Measurements from ENCODE around the gene CSNK1D. TPM values are rescaled to one million over a fixed set of nuclear protein-coding genes. Genes with fewer than 3 reads are reported as not detected.

Gene CSNK1D
- total and polyA plus RNA-seq, 2 experiments from 2014 or later: 55.3 to 66.4 TPM

DNA sequence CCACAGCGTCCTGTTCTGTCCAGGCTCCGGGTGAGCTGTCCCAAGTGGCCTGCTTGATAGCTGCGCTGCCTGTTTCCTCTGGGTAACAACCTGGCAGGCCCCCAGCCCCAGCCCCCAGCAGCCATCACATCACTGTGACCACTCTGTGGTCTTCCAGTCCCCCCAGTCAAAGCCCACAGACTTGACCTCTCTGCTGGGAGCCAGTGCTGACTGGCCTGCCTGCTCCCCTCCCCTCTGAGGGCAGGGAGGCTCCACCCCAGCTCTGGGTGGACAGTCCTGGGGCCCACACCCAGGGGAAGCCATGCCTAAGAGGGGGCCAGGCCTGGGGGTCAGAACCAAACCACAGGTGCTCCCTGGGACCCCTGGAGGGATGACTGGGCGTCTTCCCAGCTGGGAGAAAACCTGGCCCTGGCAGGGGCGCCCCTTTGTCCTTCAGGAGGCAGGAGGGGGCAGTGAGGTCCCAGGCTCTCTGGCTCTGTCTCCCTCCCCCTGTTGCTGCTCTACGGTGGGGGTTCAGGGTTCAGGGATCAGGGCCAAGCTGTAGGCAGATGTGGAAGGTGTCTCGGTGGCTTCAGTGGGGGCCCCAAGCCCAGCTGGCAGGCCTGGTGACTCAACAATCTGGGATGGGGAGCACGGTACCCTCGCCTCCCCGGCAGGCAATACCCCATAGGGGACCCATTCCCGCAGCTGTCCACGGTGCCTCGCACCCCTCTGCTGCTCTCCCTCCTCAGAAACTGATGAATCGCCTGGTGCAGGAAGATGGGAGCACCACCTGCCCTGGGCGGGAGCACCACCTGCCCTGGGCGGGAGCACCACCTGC, 46.5 kb downstream of the CSNK1D start:
- no peaks in the 10 kb centered on the region for H3K9me2 ChIP-seq (ENCODE audit: insufficient read depth)
- TF ChIP-seq, protein P1, sequence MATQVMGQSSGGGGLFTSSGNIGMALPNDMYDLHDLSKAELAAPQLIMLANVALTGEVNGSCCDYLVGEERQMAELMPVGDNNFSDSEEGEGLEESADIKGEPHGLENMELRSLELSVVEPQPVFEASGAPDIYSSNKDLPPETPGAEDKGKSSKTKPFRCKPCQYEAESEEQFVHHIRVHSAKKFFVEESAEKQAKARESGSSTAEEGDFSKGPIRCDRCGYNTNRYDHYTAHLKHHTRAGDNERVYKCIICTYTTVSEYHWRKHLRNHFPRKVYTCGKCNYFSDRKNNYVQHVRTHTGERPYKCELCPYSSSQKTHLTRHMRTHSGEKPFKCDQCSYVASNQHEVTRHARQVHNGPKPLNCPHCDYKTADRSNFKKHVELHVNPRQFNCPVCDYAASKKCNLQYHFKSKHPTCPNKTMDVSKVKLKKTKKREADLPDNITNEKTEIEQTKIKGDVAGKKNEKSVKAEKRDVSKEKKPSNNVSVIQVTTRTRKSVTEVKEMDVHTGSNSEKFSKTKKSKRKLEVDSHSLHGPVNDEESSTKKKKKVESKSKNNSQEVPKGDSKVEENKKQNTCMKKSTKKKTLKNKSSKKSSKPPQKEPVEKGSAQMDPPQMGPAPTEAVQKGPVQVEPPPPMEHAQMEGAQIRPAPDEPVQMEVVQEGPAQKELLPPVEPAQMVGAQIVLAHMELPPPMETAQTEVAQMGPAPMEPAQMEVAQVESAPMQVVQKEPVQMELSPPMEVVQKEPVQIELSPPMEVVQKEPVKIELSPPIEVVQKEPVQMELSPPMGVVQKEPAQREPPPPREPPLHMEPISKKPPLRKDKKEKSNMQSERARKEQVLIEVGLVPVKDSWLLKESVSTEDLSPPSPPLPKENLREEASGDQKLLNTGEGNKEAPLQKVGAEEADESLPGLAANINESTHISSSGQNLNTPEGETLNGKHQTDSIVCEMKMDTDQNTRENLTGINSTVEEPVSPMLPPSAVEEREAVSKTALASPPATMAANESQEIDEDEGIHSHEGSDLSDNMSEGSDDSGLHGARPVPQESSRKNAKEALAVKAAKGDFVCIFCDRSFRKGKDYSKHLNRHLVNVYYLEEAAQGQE (IDR thresholded peaks at IDR 0.05; ENCODE audit: unreplicated experiment): no peak
- TF ChIP-seq EZH2 (IDR thresholded peaks at IDR 0.05; ENCODE audit: low read depth, unreplicated experiment) (no peak), JUNB (IDR thresholded peaks at IDR 0.05; ENCODE audit: unreplicated experiment) (no peak), ZNF114 (CRISPR knock-in tag; IDR thresholded peaks at IDR 0.05) (no peak), CREB1 (CRISPR knock-in tag; IDR thresholded peaks at IDR 0.05; ENCODE audit: low read depth) (no peak)
- peaks cover 38% of the 10 kb centered on the region for H3K27me3 Mint-ChIP-seq (ENCODE audit: insufficient read depth, low read depth, poor library complexity)
- H3K27me3 ChIP-seq (ENCODE audit: insufficient read depth): peaks cover 47% of the 10 kb centered on the region
- H3K79me2 ChIP-seq (replicated peaks; ENCODE audit: insufficient read depth): no peaks in the 10 kb centered on the region
- no peaks in the 10 kb centered on the region for H3F3A ChIP-seq (replicated peaks; ENCODE audit: low read depth)
- no peak overlapping the region for H3K4me2 ChIP-seq
- H3K27ac ChIP-seq (ENCODE audit: low read depth): no peak overlapping the region
- H3K36me3 Mint-ChIP-seq (ENCODE audit: low read depth): no peaks in the 10 kb centered on the region
- no peak overlapping the region for H3K4me3 Mint-ChIP-seq
- ATAC-seq: no peak
- no peaks in the 10 kb centered on the region for H3K36me3 ChIP-seq (ENCODE audit: insufficient read depth)
- no peak overlapping the region for H3K27ac Mint-ChIP-seq
- peaks cover 2% of the 10 kb centered on the region; the same call in 1 of the 3 replicates for H3K9me3 Mint-ChIP-seq
- H3K4me1 Mint-ChIP-seq: no peaks in the 10 kb centered on the region
- H3K4me3 ChIP-seq: no peak overlapping the region
- no peak for DNase-seq (ENCODE audit: low spot score)
- H2AFZ ChIP-seq: no peak overlapping the region
- H3K4me1 ChIP-seq (ENCODE audit: insufficient read depth): no peaks in the 10 kb centered on the region
- no peaks in the 10 kb centered on the region; the same call in 1 of the 2 replicates for H4K20me1 ChIP-seq (replicated peaks; ENCODE audit: insufficient read depth)

DNA sequence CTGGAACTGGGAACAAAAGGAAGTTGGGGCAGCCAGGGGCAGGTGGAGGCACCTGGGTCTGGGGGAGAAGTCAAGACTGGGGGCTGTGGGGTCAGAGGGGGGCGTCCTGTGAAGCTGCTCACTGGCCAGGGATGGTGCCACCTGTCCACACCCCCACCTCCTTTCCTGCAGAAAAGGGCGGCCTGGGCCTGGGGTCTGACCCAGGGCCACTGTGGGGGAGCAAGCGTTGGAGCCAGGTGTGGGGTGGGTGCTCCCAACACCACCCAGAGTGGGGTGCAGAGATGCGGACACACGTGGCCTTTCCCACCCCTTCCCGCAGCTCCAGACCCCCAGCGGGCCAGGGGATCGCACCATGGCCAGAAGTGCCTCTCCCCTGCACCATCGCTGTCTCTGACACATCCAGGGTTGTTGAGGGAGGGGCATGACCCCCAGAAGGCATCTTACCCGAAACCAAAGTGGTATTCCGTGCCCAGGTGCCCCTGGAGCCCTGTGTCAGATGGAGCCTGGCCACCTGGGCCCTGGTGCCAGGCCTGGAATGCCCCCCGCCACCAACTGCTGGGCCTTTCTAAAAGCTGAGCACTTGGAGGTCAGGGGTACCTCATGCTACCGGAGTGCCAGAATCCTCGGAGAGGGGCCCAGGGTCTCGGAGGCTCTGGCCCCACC, 47.2 kb downstream of the CSNK1D start:
- no peak overlapping the region for H2AFZ ChIP-seq
- peaks cover 40% of the 10 kb centered on the region for H3K27me3 Mint-ChIP-seq (ENCODE audit: insufficient read depth, low read depth, poor library complexity)
- no peaks in the 10 kb centered on the region for H3K4me1 ChIP-seq (ENCODE audit: insufficient read depth)

More for the DNA sequence above, 47.2 kb downstream of the CSNK1D start:
- Histone ChIP-seq H3K27me3 (ENCODE audit: insufficient read depth) (peaks cover 44% of the 10 kb centered on the region), H3K4me3 (no peak overlapping the region), H3K4me2 (no peak overlapping the region), H3K36me3 (ENCODE audit: insufficient read depth) (no peaks in the 10 kb centered on the region), H3K79me2 (replicated peaks; ENCODE audit: insufficient read depth) (no peaks in the 10 kb centered on the region), H3K27ac (ENCODE audit: low read depth) (no peak overlapping the region), H3F3A (replicated peaks; ENCODE audit: low read depth) (no peaks in the 10 kb centered on the region), H4K20me1 (replicated peaks; ENCODE audit: insufficient read depth) (no peaks in the 10 kb centered on the region; the same call in 1 of the 2 replicates), H3K9me2 (ENCODE audit: insufficient read depth) (no peaks in the 10 kb centered on the region)
- no peaks in the 10 kb centered on the region for H3K4me1 Mint-ChIP-seq
- H3K4me3 Mint-ChIP-seq: no peak overlapping the region
- no peak overlapping the region for H3K27ac Mint-ChIP-seq
- TF ChIP-seq, protein P2, sequence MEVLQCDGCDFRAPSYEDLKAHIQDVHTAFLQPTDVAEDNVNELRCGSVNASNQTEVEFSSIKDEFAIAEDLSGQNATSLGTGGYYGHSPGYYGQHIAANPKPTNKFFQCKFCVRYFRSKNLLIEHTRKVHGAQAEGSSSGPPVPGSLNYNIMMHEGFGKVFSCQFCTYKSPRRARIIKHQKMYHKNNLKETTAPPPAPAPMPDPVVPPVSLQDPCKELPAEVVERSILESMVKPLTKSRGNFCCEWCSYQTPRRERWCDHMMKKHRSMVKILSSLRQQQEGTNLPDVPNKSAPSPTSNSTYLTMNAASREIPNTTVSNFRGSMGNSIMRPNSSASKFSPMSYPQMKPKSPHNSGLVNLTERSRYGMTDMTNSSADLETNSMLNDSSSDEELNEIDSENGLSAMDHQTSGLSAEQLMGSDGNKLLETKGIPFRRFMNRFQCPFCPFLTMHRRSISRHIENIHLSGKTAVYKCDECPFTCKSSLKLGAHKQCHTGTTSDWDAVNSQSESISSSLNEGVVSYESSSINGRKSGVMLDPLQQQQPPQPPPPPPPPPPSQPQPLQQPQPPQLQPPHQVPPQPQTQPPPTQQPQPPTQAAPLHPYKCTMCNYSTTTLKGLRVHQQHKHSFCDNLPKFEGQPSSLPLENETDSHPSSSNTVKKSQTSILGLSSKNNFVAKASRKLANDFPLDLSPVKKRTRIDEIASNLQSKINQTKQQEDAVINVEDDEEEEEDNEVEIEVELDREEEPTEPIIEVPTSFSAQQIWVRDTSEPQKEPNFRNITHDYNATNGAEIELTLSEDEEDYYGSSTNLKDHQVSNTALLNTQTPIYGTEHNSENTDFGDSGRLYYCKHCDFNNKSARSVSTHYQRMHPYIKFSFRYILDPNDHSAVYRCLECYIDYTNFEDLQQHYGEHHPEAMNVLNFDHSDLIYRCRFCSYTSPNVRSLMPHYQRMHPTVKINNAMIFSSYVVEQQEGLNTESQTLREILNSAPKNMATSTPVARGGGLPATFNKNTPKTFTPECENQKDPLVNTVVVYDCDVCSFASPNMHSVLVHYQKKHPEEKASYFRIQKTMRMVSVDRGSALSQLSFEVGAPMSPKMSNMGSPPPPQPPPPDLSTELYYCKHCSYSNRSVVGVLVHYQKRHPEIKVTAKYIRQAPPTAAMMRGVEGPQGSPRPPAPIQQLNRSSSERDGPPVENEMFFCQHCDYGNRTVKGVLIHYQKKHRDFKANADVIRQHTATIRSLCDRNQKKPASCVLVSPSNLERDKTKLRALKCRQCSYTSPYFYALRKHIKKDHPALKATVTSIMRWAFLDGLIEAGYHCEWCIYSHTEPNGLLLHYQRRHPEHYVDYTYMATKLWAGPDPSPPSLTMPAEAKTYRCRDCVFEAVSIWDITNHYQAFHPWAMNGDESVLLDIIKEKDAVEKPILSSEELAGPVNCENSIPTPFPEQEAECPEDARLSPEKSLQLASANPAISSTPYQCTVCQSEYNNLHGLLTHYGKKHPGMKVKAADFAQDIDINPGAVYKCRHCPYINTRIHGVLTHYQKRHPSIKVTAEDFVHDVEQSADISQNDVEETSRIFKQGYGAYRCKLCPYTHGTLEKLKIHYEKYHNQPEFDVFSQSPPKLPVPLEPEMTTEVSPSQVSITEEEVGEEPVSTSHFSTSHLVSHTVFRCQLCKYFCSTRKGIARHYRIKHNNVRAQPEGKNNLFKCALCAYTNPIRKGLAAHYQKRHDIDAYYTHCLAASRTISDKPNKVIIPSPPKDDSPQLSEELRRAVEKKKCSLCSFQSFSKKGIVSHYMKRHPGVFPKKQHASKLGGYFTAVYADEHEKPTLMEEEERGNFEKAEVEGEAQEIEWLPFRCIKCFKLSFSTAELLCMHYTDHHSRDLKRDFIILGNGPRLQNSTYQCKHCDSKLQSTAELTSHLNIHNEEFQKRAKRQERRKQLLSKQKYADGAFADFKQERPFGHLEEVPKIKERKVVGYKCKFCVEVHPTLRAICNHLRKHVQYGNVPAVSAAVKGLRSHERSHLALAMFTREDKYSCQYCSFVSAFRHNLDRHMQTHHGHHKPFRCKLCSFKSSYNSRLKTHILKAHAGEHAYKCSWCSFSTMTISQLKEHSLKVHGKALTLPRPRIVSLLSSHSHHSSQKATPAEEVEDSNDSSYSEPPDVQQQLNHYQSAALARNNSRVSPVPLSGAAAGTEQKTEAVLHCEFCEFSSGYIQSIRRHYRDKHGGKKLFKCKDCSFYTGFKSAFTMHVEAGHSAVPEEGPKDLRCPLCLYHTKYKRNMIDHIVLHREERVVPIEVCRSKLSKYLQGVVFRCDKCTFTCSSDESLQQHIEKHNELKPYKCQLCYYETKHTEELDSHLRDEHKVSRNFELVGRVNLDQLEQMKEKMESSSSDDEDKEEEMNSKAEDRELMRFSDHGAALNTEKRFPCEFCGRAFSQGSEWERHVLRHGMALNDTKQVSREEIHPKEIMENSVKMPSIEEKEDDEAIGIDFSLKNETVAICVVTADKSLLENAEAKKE (CRISPR knock-in tag; IDR thresholded peaks at IDR 0.05): no peak
- TF ChIP-seq ZNF331 (CRISPR knock-in tag; IDR thresholded peaks at IDR 0.05; ENCODE audit: low read depth): no peak
- ATAC-seq (no peak), DNase-seq (ENCODE audit: low spot score) (no peak)
- peaks cover 2% of the 10 kb centered on the region; the same call in 1 of the 3 replicates for H3K9me3 Mint-ChIP-seq
- no peaks in the 10 kb centered on the region for H3K36me3 Mint-ChIP-seq (ENCODE audit: low read depth)
